GM11168 (cell line): ENCODE measurements around the gene AAK1.
"Not testable (repeated sequence)": the region's sequence is repeated elsewhere in the genome, so short reads cannot be mapped to it uniquely, and the experiment has no call there.

Experiments used
- in situ Hi-C: fragments of 300-500 bp; cut with MboI; formaldehyde crosslinking; loops from one replicate; pipeline ENCODE4 v1.12.0; 2022; ENCODE audit warnings: low sequenced_read_pairs; ENCODE audit not compliant: unreplicated experiment

Gene AAK1

DNA sequence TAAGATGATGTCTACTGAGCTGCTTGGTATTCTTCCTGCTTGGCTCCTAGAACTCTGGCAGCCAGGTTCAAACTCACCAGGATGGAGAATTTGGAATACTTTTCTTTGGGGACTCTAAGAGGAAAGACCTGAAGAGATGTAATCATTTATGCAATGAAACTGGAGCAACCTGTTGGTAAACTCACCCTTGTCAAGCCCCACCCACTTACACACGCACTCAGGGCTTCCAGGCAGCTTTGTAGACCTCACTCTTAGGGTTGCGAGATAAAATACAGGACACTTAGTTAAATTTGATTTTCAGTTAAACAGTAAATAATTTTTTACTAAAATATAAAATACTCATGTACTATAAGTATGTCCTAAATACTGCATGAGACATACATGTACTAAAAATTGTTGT is 19.0 kb upstream of the AAK1 start:
- in situ Hi-C loops: not testable (repeated sequence)

DNA sequence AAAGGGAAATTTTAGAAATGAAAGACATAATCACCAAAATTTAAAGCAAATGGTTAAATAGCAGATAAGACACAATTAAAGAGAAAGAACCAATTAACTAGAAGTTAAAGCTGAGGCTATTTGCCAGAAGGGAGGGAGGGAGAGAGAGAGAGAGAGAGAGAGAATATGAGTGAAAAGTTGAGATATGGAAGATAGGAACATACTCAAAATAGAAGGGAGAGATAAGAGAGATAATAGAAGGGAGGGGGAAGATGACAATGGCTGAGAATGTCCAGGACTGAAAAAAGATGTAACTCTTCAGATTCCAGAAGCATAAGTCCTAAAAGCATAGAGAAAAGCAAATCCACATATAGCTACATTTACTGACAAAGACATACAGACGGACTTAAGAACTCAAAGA is 17.1 kb upstream of the AAK1 start:
- in situ Hi-C loops: no loop called here

DNA sequence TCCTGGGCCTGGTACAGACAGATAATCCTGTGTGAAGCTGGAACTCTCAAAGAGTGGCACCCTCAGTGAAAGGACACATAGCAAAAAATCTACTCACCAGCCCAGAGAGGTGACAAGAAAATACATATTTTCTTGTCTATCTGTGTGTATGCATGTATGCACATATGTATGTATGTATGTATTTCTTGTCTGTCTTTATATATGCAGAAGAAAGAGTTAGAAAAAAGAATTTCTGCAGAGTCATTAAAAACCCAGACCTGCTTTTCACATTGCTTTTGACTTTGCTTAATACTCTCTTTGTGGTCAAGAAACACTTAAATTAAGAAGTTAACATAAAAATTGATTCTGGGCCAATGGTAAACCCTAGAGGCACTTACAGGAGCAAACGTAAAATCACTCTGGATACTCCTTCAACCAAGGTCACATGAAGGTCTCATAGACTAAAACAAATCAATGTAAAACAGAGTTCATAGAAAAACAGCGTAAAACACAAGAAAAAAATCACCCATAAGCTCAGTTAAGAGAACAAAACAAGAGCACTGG is 16.5 kb upstream of the AAK1 start:
- in situ Hi-C loops: no loop called here

DNA sequence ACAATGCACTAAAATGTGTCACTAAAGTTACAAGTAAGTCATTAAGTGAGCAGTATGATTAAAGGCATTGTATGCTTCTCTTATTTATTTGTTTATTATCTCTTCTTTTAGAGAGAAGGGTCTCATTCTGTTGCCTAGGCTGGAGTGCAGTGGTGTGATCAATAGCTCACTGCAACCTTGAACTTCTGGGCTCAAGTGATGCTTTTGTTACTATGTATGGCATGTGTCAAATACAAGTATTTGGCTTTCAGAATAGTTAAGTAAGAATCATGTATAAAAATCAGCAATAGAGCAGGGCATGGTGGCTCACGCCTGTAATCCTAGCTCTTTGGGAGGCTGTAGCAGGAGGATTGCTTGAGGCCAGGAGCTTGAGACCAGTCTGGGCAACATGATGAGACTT is 15.8 kb upstream of the AAK1 start:
- in situ Hi-C loops: no loop called here

DNA sequence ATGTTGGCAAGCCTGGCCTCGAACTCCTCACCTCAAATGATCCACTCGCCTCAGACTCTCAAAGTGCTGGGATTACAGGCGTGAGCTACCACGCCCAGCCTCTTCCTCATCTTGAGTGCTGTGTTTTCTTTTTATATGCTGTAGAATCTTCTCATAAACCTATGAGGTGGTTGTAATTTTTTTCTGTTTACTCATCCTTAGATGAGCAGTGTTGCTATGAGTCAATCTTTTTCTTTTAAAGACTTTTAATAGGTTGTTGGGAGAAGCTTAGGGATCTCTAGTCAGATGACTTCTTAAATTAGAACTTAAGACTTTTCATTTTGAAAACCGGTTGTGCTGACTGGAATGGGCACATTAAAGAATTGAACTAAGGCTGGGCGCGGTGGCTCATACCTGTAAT is 8.7 kb upstream of the AAK1 start:
- in situ Hi-C loops: no loop called here

DNA sequence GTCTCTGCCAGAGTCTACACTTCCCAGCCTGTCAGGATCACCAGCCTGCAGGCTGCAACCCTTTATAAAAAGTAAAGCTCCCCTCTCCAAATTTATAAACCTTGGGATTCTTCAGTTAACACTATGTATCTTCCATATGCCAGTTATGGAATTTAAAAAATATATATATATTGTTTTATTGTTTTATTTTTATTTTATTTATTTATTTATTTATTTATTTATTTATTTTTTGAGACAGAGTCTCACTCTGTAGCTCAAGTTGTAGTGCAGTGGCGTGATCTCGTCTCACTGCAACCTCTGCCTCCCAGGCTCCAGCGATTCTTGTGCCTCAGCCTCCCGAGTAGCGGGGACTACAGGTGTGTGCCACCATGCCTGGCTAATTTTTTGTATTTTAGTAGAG is 3.7 kb upstream of the AAK1 start:
- in situ Hi-C loops: loop anchor here (10.0 kb wide), 1 partner anchor 68 kb away; no protein-coding TSS in a partner anchor

DNA sequence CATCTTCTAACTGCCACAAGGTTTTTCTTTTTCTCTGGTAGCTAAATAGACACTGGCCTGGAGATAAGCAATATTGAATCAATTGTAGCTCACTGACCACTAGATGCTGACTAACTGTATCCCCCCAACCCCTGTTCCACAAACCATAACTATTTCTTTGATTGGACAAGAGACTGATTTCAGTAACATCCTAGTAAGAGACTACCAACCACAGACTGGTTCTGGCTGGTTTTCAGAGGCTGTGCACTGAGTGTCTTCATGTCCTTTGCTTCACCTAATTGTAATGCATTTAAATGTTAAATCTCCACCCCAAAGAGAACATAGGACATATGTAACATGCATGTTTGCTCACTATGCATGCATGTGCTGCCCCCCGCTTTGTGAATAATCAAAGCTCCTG is 3.2 kb upstream of the AAK1 start:
- in situ Hi-C loops: loop anchor here (10.0 kb wide), 1 partner anchor 68 kb away; no protein-coding TSS in a partner anchor

DNA sequence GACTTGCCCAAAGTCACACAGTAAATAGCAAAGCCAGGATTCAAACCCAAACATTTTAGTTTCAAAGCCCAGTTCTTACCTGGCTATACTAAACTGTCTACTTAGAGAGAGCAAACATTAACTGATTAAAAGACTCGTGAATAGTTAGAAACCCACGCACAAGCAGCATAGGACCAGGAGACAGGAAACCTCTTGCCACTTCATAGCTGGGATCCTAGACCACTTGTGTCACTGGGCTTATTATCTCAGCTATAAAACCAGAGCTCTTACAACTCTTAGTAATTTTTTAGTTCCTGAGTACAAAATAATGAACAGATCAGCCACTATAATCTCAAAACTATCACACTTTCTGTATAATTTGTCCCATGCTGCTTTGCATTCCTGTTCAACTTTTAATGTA is 2.4 kb upstream of the AAK1 start:
- in situ Hi-C loops: loop anchor here (10.0 kb wide), 1 partner anchor 69 kb away; no protein-coding TSS in a partner anchor

DNA sequence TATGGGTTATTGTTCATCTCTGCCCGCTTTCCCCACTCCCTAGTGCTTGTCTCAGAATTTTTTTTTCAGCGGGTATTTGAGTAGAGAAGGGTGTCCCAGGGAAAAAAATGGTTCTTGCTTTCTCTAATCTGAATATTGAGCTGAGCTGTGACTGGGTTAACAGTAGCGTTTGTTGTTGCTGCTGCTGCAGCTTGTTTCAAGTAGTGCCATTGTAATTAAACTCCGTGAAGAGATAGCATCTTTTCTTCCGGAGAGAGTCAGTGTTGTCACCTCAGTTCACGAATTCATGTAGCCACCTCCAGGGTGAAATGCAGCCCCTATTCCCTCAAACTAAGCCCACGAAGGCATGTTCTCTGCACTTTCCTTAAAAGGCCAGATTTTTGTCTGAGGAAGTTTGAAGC is 1.5 kb upstream of the AAK1 start:
- in situ Hi-C loops: loop anchor here (10.0 kb wide), 1 partner anchor 70 kb away; no protein-coding TSS in a partner anchor

DNA sequence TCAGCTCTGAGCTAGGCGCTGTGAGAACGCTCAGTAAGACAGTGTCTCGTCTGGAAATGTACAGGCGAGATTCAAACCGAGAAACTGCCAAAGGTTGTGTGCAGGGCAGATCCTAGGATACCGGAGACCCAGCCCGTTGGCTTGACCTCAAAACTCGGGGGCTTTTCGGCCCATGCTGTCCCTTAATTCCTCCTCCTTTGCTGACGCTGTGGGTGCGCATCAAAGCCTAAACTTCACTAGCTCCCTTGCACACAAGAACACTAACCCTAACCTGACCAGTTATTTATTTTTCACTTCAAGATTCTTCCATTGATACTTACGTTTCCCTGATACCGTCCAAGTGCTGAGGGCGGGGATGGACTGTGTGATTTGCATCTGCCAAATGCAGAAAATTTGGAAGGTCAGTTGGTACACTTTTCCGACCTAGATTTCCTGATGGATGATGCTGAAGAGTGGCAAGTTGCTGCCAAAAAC is 1.0 kb upstream of the AAK1 start:
- in situ Hi-C loops: loop anchor here (5.0 to 10.0 kb wide), 2 partner anchors 47 to 70 kb away; no protein-coding TSS in a partner anchor

DNA sequence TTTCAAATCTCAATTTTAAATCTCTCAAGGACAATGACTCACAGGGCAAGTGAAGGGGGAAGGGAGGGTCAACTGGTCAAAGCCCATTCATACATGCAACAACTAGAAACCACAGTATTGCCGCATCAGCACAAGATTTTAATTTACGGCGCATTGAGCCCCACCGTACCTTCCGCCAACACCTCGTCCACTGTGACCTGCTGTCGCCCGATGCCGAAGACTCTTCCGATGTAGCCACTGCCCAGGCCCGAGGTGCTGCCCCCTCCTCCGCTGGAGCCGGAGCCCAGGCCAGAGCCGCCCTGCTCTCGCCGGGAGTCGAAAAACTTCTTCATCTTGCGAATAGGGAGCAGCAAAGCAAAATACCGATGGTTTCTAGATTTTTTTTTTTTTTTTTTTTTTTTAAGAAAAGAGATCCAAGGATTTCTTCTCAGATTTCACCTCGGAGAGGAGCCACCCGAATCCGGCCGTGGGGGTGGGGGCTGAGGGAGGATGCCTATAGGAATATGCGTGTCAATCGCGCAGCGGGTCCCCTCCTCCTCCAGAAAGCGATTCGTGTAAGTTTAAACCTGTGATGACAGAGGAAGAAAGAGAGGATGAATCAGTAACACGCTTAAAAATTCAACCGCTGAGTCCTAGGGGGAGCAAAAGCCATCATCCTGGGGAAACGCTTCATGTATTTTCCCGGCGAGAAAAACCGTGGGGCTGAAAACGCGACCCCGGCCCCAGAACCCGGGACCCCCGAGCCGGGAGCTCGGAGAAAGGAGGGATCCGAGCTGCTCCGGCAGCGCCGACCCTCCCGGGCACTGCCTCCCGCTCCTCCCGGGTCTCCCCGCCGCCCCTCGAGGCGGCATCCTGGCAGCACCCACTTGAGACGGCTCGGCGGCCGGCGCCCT is 584 bp downstream of the AAK1 start:
- in situ Hi-C loops: loop anchor here (5.0 to 10.0 kb wide), 2 partner anchors 46 to 72 kb away; no protein-coding TSS in a partner anchor

DNA sequence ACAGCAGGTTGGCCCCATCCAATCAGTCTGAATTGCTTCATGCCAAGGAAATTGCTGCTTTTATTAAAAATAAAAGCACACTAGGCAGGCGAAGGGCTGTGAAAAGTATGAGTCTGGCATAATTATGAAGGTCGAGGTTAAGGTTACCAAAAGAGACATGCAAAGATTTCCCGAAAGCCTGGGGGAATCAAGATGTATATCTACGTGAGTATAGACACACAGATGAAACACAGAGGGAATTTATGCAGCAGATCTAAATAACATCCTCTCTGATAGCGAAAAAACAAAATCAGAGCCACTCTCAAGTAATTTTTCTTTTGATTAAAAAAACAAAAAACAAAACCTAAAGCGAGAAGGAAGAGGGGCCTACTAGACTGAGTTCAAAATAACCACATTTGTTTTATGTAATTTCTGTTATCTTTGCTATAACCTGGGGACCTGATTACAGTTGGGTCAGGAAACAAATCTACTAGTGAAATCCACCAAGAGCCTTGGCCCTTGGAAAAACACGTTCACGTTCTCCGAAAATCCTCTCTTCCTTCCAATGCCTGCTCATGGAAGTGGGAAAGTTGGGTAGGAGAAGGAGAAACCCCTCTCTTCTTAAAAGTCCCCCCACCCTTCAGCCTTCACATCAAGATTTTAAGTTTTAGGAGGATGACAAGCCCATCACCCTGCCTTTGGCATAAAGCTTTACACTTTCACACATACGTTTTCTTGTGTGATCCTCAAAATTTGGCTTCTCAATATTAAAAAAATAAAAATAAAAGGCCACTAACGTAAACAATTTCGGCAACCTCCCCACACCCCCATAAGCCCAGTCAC is 1.4 kb downstream of the AAK1 start:
- in situ Hi-C loops: loop anchor here (5.0 to 10.0 kb wide), 2 partner anchors 45 to 73 kb away; no protein-coding TSS in a partner anchor

DNA sequence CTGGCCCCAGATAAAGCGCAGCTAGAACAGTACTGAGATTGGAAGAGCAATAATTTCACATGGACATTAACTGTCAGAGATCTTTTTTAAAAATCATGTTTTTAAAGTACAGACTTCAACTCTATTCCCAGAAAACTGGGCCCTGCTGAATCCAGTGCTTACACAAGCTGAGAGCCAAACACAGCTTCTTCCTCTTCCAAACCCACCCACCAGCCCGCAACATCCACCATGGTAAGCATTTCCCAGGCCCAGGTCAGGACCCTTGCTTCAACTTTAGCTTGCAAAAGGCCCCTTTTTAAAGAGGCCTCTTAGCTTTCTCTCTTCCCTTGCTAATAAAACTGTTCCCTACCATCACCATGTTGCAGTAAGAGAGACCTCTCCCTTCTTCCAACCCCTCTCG is 2.1 kb downstream of the AAK1 start:
- in situ Hi-C loops: loop anchor here (5.0 to 10.0 kb wide), 2 partner anchors 44 to 73 kb away; no protein-coding TSS in a partner anchor

DNA sequence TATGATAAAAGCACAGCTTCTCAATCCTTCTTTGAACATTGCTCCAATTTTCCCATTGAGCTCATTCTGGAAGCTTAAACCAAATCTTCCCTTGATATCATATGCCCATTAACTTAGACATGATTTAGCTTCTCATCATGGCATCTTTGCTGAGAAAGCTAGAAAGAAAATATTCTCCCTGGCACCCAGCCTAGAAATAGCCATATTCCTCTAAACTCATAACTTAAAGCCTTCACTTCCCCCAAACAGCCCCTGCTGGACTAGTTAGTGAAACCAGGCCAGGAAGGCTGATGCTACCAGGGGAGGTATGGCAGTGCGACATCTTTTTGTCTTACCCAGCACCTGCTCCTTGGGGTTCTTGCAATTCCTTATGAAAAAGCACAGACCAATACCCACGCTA is 4.3 kb downstream of the AAK1 start:
- in situ Hi-C loops: no loop called here

DNA sequence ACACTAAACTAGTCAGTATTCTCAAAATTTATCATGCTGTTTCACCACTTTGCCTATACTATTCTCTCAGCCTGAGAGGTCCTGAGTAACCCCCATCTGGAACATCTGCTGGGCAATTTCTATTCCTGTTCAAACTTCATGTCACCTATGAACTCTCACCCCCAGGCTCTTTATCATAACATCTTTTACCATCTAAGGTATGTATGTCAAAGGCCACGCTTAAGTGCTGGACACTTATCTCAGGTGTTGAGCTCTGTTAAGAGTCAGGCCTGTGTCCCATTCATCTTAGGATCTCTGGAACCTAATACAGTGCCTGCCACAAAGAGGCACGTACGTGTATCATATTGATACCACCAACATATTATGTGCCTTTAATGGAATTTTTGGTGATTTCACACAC is 4.9 kb downstream of the AAK1 start:
- in situ Hi-C loops: no loop called here

DNA sequence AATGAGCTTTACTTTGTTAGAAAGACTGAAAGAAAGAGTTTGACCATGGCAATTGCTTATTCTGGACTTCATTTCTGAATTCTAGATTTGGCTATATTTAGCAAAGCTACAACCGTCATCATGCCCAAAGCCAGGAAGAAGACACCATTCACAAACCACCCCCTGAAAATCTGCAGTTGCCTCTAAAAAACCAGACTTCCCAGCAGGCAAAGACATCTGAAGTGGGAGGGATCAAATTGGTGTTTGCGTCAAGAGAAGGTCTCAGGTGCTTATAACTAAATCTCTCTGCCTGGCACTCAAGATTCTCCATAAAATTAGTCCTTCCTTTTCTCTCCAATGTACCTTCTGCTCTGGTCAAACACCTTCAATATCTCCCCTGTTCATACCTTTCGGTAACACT is 5.6 kb downstream of the AAK1 start:
- in situ Hi-C loops: no loop called here

DNA sequence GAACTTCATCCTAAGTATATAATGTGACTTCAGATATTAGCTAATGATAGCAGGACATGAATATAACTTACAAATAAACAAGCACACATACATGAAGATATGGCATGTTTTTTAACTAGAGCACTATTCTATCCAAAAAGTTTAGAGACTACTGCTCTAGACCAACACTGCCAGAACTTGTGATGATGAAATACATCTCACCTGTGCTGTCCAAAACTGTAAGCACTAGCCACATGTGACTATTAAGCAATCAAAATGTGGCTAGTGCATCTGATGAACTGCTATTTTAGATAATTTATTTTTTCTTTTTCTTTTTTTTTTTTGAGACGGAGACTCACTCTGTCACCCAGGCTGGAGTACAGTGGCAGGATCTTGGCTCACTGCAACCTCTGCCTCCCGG is 7.1 kb downstream of the AAK1 start:
- in situ Hi-C loops: no loop called here

DNA sequence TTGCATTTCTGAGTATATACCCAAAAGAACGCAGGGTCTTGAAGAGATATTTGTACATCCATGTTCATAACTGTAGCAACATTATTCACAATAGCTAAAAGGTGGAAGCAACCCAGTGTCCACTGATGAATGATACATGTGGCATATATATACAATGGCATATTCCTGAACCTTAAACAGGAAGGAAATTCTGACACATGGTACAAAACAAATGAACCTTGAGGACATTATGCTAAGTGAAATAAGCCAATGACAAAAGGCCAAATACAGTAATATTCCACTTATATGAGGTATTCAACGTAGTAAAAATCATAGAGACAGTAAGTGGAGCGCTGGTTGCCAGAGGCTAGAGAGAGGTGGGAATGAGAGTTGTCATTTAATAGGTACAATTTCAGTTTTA is 8.1 kb downstream of the AAK1 start:
- in situ Hi-C loops: no loop called here

DNA sequence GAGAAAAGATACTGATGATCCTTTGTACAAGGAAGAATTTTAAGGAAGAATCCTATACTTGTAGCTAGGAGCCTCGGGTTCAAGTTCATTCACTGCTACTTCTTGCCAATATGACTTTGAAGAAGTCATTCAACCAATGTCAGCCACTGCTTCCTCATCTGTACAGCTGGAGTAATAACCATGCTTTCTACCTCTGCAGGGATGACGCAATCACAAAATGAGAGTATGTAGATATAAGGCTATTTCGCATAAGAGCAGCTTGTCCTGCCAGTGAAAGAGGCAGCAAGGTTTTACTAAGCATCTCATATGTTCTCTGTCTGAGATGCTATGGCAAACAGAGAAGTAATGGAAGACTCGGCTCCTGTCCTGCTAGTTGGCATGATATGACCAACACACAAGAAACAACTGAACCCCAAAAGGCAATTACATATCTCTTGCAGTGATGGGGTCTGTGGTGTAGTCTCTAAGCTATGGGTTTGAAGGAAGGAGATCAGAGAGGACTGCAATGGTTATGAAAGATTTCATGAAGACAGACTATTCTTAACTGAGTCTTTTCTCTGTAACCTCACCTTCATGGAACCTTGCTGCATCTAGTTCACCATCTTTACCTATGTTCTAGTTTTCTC is 9.2 kb downstream of the AAK1 start:
- in situ Hi-C loops: no loop called here

DNA sequence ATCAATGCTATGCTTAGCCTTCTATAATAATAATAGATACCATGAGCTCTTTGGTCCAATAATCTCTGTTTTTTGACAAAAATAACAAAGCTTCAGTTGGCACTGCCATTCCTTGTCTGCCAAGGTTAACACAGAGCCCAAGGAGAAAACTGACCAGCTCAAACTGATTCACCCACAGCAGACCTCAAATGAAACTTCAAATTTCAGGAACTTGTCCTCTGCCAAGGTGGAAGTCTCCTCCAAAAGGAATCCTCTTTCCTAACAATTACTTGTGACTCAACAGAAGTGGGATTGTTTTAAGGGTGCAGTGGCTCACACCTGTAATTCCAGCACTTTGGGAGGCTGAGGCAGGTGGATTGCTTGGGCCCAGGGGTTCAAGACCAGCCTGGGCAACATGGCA is 12.1 kb downstream of the AAK1 start:
- in situ Hi-C loops: no loop called here
